Activated naive CD8-positive, alpha-beta T cell treated with anti-CD3 and anti-CD28 coated beads for 36 hours (primary cell): ENCODE measurements around the gene PBX2. TPM values are rescaled to one million over a fixed set of nuclear protein-coding genes. Genes with fewer than 3 reads are reported as not detected.

Source experiments
- DNase-seq: peaks from one replicate; pipeline ENCODE4 v3.0.0; 2021
- H3K27ac Mint-ChIP-seq: one replicate; pipeline ENCODE4 v1.8.0; 2022; ENCODE audit warnings: mild to moderate bottlenecking, moderate library complexity, mixed read lengths
- H3K27me3 Mint-ChIP-seq: one replicate; pipeline ENCODE4 v1.8.0; 2022; ENCODE audit warnings: mild to moderate bottlenecking, mixed read lengths
- H3K36me3 Mint-ChIP-seq: one replicate; pipeline ENCODE4 v1.8.0; 2021; ENCODE audit warnings: mild to moderate bottlenecking, mixed read lengths
- H3K4me1 Mint-ChIP-seq: one replicate; pipeline ENCODE4 v1.8.0; 2021; ENCODE audit warnings: mixed read lengths
- H3K4me3 Mint-ChIP-seq: one replicate; pipeline ENCODE4 v1.8.0; 2022; ENCODE audit warnings: mild to moderate bottlenecking, moderate library complexity, mixed read lengths
- H3K9me3 Mint-ChIP-seq: one replicate; pipeline ENCODE4 v1.8.0; 2022; ENCODE audit warnings: mixed read lengths
- total RNA-seq, 2 experiments: library from RNA; stranded (reverse); gene quantifications; one replicate each; pipeline ENCODE4 v1.2.3, GENCODE V29; 2021

The PBX2 gene
- total RNA-seq, 2 experiments from 2014 or later: 56.4 to 56.9 TPM

DNA sequence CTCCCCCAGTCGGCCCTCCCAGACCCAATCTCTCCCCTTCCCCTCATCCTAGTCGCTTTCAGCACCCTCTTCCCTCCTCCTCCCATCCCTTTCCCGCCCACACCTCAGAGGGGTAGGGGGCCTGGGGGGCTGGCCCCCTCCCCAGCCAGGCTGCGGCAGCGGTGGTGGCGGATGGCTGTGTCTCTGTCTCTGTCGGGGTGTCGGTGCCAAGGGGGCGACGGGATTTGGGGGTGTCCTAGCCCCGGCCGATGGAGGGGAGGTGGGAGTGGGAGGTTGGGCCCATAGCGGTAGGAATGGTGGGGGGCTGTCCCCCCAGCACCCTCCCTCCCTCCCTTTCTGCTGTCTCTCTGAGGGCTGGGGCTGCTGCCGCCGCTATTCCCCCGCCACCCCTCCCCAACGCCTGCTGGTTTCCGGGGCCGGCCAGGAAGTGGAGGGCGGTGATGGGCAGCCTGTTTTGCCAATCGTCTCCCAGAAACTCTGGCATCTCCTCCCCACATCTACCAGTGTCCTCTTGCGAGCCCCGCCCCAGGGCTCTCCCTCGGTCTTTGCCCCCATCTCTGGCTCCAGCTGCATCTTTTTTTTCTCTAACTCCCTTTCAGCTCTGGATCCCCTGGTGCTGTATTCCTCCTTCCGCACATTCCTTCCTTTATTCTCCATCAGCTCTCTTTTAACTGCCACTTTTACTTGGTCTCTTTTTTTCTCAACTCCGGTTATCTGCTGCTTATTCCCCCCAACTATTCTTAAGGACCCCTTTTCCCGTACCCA lies 14.1 kb downstream of the PBX2 start, which contains the start of gene AGPAT1:
Gene AGPAT1 (minus strand): TSS at position 374 of the 765 bp plus-strand sequence. CDS start 4,588 bp downstream, outside the sequence.
- H3K27me3 Mint-ChIP-seq: no peaks in the 10 kb centered on the region
- H3K4me3 Mint-ChIP-seq: peak within 1 kb of the TSS; percentile 94
- peak within 1 kb of the TSS; percentile 95 for H3K27ac Mint-ChIP-seq
- DNase-seq: peak; percentile 96
- H3K9me3 Mint-ChIP-seq: no peaks in the 10 kb centered on the region
- H3K4me1 Mint-ChIP-seq: peaks cover 53% of the 10 kb centered on the region
- peaks cover 15% of the 10 kb centered on the region for H3K36me3 Mint-ChIP-seq

GRCh38 chr6:32175322-32175710 lies 14.7 kb downstream of the PBX2 start:
- DNase-seq: no peak
- Mint-ChIP-seq H3K4me1 (peaks cover 53% of the 10 kb centered on the region), H3K9me3 (no peaks in the 10 kb centered on the region), H3K4me3 (peak overlapping the region; percentile 94), H3K36me3 (peaks cover 15% of the 10 kb centered on the region), H3K27ac (peak overlapping the region; percentile 70), H3K27me3 (no peaks in the 10 kb centered on the region)

- Mint-ChIP-seq H3K9me3 (no peaks in the 10 kb centered on the region), H3K4me3 (peak overlapping the region; percentile 94), H3K27me3 (no peaks in the 10 kb centered on the region), H3K27ac (no peak overlapping the region), H3K36me3 (peaks cover 21% of the 10 kb centered on the region), H3K4me1 (peaks cover 48% of the 10 kb centered on the region)
- DNase-seq: no peak
These were observed 15.6 kb downstream of the PBX2 start for GRCh38 chr6:32174416-32174815.

DNA sequence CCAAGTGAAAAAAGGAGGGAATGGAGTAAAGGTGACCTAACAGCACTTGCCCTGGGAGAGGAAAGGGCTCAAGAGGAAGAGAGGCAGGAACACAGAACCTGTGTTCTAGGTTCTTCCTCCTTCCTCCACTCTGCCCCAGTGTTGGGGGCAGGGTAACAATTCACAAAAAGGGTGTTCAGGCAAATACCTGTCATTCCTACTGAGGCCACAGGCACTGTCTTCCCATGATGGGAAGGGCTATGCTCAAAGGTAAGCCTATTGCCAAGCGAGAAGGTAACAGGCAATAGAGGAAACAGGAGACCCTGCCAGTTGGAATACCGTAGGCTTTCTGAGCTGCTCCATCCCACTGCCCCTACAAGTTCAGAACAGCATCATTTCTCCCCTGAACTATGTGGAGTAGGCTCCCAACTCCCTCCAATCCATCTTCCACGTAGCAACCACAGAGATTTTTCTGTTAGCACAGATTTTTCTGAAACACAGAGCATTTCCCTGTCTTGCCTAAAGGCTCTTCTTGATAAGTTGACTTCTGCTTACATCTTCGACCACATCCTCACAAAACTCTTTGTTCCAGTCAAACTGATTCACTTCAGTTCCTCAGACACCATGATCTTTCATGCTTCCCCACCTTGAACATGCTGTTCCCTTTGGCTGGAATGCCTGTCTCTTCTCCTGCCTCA lies 16.8 kb downstream of the PBX2 start:
- no peak for DNase-seq
- Mint-ChIP-seq H3K9me3 (no peaks in the 10 kb centered on the region), H3K36me3 (peaks cover 18% of the 10 kb centered on the region), H3K4me1 (peaks cover 43% of the 10 kb centered on the region), H3K27ac (no peak overlapping the region), H3K4me3 (no peak overlapping the region), H3K27me3 (no peaks in the 10 kb centered on the region)

DNA sequence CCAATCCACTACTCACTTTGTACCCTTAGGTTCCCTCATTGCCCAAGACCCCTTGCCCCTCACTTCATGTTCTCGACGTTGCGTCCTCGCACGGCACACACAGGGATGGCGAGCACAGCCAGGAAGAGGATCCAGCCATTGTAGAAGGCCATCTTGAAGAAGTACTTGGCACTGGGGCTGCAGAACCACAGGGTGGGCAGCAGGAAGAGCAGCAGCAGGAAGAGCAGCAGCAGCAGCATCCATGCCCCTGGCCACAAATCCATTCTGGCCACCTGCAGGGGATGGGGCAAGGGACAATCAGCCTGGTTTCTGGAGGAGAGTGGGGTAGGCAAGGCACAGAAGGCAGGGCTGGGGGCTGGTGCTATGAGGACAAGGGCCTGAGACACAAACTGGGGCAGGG lies 18.8 kb downstream of the PBX2 start:
- Mint-ChIP-seq H3K27ac (no peak overlapping the region), H3K36me3 (peaks cover 18% of the 10 kb centered on the region), H3K4me1 (peaks cover 30% of the 10 kb centered on the region), H3K9me3 (no peaks in the 10 kb centered on the region), H3K4me3 (no peak overlapping the region), H3K27me3 (no peaks in the 10 kb centered on the region)
- no peak for DNase-seq

- no peaks in the 10 kb centered on the region for H3K9me3 Mint-ChIP-seq
- no peak for DNase-seq
- no peak overlapping the region for H3K4me3 Mint-ChIP-seq
- peaks cover 27% of the 10 kb centered on the region for H3K4me1 Mint-ChIP-seq
- H3K36me3 Mint-ChIP-seq: peaks cover 21% of the 10 kb centered on the region
- no peaks in the 10 kb centered on the region for H3K27me3 Mint-ChIP-seq
- H3K27ac Mint-ChIP-seq: peak overlapping the region; percentile 22
These were observed 19.7 kb downstream of the PBX2 start for GRCh38 chr6:32170294-32170693.

GRCh38 chr6:32168807-32169591 lies 21.0 kb downstream of the PBX2 start:
- H3K27me3 Mint-ChIP-seq: no peaks in the 10 kb centered on the region

GRCh38 chr6:32168350-32168749 lies 21.7 kb downstream of the PBX2 start:
- no peaks in the 10 kb centered on the region for H3K9me3 Mint-ChIP-seq
- peaks cover 11% of the 10 kb centered on the region for H3K4me1 Mint-ChIP-seq
- H3K4me3 Mint-ChIP-seq: no peak overlapping the region
- no peak overlapping the region for H3K27ac Mint-ChIP-seq
- no peak for DNase-seq
- peaks cover 22% of the 10 kb centered on the region for H3K36me3 Mint-ChIP-seq
- no peaks in the 10 kb centered on the region for H3K27me3 Mint-ChIP-seq

More at GRCh38 chr6:32168807-32169591, 21.0 kb downstream of the PBX2 start:
- H3K4me1 Mint-ChIP-seq: peaks cover 17% of the 10 kb centered on the region
- H3K27ac Mint-ChIP-seq: no peak overlapping the region
- H3K9me3 Mint-ChIP-seq: no peaks in the 10 kb centered on the region
- no peak overlapping the region for H3K4me3 Mint-ChIP-seq
- peaks cover 23% of the 10 kb centered on the region for H3K36me3 Mint-ChIP-seq
- DNase-seq: no peak

DNA sequence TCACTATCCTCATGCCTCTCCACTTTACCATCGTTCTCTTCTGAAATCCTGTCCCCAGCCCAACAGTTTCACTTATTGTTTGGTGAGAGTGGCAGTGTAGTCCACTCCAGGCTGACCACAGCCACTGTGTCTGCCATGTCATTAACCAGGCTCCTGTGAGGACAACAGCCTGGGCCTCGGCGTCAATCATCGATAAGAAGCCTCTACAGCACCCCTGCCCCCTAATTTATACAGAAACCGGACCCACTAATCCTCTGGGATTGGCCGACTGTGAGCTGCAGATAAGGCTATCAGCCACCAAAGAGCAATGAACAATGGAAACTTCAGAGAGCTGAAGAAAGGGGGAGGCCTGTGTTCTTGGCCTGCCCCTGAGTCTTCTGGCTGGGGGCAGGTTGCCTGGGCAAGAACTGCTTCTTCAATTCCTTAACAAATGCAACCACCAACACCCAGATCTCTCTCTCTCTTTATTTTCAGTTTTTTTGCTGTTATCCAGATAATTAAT lies 22.2 kb downstream of the PBX2 start:
- H3K27ac Mint-ChIP-seq: no peak overlapping the region
- H3K27me3 Mint-ChIP-seq: no peaks in the 10 kb centered on the region
- peaks cover 22% of the 10 kb centered on the region for H3K36me3 Mint-ChIP-seq
- DNase-seq: no peak
- H3K4me1 Mint-ChIP-seq: peaks cover 6% of the 10 kb centered on the region
- H3K9me3 Mint-ChIP-seq: no peaks in the 10 kb centered on the region
- no peak overlapping the region for H3K4me3 Mint-ChIP-seq

DNA sequence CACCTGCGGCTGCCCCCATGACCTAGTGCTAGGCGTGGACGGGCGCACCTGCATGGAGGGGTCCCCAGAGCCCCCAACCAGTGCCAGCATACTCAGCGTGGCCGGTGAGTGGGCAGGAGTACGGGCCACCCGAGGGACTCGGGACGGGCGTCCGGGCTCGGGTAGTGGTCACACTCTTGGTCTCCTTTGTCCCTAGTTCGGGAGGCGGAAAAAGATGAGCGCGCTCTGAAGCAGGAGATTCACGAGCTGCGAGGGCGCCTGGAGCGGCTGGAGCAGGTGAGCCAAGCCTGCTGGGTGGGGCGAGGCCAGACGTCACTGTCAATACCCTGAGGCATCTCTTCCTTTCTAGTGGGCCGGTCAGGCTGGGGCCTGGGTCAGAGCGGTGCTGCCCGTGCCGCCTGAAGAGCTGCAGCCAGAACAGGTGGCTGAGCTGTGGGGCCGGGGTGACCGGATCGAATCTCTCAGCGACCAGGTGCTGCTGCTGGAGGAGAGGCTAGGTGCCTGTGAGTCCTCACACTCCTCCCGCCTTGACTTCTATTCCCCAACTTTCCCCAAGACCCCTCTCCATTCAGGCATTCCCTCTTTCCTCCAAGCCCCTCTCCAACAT lies 22.7 kb downstream of the PBX2 start:
- DNase-seq: no peak
- no peak overlapping the region for H3K4me3 Mint-ChIP-seq
- H3K27me3 Mint-ChIP-seq: no peaks in the 10 kb centered on the region
- H3K9me3 Mint-ChIP-seq: no peaks in the 10 kb centered on the region
- no peak overlapping the region for H3K27ac Mint-ChIP-seq
- peaks cover 3% of the 10 kb centered on the region for H3K4me1 Mint-ChIP-seq
- peaks cover 22% of the 10 kb centered on the region for H3K36me3 Mint-ChIP-seq

DNA sequence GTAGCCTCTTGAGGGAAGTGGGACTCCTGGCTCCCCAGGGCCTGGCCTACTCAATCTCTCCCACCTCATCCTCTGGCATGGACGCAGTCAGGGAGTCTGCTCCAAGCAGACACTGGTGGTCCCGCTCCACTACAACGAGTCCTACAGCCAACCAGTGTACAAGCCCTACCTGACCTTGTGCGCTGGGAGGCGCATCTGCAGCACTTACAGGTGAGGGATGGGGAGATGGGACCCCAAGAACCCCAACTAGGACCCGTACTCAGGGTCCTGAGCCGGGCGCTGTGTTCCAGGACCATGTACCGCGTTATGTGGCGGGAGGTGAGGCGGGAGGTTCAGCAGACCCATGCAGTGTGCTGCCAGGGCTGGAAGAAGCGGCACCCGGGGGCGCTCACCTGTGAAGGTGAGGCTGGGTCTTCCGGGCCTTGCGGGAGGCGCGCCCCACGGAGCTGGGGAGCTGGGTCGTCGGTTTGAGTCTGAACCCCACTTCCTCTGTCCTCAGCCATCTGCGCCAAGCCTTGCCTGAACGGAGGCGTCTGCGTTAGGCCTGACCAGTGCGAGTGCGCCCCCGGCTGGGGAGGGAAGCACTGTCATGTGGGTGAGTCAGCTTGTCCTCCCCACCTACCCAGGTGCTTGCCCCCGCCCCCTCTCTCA lies 23.5 kb downstream of the PBX2 start:
- Mint-ChIP-seq H3K4me3 (no peak overlapping the region), H3K4me1 (peaks cover 3% of the 10 kb centered on the region), H3K27me3 (no peaks in the 10 kb centered on the region), H3K27ac (no peak overlapping the region), H3K9me3 (no peaks in the 10 kb centered on the region), H3K36me3 (peaks cover 22% of the 10 kb centered on the region)
- no peak for DNase-seq

GRCh38 chr6:32164295-32164694 lies 25.7 kb downstream of the PBX2 start, which contains the start of gene EGFL8:
EGFL8 (plus strand) TSS chr6:32164595; CDS start chr6:32166166, 1,571 bp downstream.
- H3K27me3 Mint-ChIP-seq: no peaks in the 10 kb centered on the region
- H3K27ac Mint-ChIP-seq: no peak within 1 kb of the TSS
- no peak for DNase-seq
- no peak within 1 kb of the TSS for H3K4me3 Mint-ChIP-seq
- H3K9me3 Mint-ChIP-seq: no peaks in the 10 kb centered on the region
- H3K36me3 Mint-ChIP-seq: peaks cover 12% of the 10 kb centered on the region
- peaks cover 3% of the 10 kb centered on the region for H3K4me1 Mint-ChIP-seq

DNA sequence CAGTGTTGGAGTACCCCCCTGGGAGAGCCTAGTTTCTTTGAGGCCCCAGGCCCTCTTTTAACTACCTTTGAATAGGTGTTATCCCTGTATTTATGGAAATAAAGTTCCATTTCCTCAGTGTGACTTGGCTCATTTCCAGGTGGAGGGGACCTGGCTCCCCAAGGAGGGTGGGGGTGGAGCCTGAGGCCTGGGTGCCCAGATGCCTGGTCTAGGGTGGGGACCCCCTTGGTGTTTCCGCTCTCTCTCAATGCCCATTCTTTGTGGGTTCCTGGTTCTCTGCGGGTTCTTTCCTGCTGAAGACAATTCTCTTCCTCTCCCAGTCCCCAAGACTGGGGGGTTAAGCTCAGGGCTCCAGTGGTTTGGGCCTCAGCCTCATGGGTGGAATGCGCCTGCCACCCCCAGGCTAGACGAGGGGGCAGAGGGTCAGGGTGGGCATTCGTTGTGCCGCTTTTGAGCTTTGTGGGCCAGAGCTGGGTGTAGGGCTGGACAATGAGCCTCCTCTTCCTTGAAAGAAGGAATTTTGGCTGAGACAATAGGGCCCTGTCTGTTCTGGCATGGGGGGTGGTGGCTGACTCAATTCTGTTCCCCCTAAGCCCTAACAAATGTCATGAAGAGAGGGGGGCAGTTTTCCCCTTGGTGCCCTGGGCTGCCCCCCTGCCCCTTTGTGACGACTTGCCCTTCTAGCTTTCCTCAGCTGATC lies 26.3 kb downstream of the PBX2 start:
- Mint-ChIP-seq H3K27me3 (no peaks in the 10 kb centered on the region), H3K36me3 (peaks cover 11% of the 10 kb centered on the region), H3K9me3 (no peaks in the 10 kb centered on the region), H3K4me1 (peaks cover under 1% of the 10 kb centered on the region), H3K4me3 (no peak overlapping the region), H3K27ac (no peak overlapping the region)
- DNase-seq: no peak

DNA sequence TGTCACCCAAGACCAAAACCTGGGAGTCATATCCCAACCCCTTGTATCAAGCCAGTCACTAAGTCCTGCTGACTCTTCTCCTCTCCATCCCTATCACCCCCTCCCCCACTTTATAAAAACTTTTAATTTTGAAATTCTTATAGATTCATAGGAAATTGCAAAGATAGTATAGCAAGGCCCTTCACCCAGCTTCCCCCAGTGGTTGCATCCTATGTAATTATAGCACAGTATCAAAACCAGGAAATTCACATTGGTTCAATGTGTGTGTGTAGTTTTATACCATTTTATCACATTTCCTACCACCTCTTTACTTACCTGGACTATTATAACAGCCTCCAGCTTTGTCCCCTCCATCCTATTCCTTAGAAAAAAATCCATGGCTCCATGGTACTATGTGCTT lies 31.9 kb downstream of the PBX2 start:
- Mint-ChIP-seq H3K27ac (no peak overlapping the region), H3K9me3 (no peaks in the 10 kb centered on the region), H3K4me1 (peaks cover 19% of the 10 kb centered on the region), H3K27me3 (no peaks in the 10 kb centered on the region), H3K36me3 (peaks cover 19% of the 10 kb centered on the region), H3K4me3 (no peak overlapping the region)
- no peak for DNase-seq
